Hypothalamus (tissue), 51 donors: Measurements from ENCODE around the gene C12orf54.
"Not testable (repeated sequence)": the region's sequence is repeated elsewhere in the genome, so short reads cannot be mapped to it uniquely, and the experiment has no call there.

ENCODE experiments used
- DNase-seq, 51 donors: peaks; one replicate each; lab custom pipeline; 2025; lab: John Stamatoyannopoulos, UW

The C12orf54 gene

DNA sequence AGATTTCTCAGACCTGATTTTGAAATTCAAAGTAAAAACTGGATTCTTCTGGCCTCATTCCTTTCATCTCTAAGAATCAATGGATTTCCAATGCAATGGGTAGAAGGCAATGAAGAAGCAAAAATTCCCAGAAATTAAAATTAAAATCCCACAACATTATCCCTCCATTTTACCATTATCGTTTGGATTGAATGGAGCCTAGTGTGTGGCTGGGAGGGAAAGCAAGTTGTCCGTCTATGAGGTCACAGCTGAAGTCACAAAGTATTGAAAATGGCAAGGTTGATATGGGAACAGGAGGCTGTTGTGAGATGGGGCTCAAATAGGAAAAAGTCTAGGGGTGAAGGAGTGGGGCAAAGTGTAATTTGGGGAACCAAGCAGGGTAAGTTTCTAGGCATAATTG is at the start of gene C12orf54:
Gene C12orf54, plus strand, starts transcription at position 301 of the 400 bp plus-strand sequence. CDS start 799 bp downstream, outside the sequence.
- DNase-seq, result no peak

DNA sequence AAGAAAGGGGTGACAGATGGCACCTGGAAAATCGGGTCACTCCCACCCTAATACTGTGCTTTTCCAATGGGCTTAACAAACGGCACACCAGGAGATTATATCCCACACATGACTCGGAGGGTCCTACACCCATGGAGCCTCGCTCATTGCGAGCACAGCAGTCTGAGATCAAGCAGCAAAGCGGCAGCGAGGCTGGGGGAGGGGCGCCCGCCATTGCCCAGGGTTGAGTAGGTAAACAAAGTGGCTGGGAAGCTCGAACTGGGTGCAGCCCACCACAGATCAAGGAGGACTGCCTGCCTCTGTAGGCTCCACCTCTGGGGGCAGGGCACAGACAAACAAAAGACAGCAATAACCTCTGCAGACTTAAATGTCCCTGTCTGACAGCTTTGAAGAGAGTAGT is 48.3 kb upstream of the C12orf54 start:
- DNase-seq, result not testable (repeated sequence)

- DNase-seq, result no peak
Measured at GRCh38 chr12:48441069-48441468, 41.2 kb upstream of the C12orf54 start.

DNA sequence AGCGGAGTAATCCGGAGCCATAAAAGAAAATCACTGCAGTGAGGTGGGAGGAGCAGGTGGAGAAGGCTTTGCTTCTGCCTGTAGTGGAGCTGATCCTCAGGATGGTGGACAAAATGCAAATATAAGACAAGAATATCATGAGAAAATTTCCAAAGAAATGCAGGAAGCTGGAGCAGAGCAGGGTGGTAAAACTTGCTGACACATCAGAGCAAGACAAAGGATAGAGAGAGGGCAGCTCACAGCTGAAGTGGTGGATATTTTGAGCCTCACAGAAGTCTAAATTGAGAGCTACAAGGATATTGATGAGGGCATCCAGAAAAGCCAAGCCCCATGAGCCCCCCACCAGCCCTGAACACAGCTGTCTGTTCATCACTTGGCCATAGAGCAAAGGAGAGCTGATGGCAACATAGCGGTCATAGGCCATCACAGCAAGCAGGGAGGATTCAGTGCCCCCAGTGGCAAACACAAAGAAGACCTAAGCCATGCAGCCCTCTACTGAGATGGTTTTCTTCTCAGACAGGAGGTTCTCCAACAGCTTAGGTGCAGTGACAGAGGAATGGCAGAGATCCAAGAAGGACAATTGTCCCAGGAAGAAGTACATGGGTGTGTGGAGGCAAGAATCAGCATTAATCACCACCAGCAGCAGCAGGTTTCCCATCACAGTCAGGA is 40.0 kb upstream of the C12orf54 start:
- DNase-seq, result no peak

DNA sequence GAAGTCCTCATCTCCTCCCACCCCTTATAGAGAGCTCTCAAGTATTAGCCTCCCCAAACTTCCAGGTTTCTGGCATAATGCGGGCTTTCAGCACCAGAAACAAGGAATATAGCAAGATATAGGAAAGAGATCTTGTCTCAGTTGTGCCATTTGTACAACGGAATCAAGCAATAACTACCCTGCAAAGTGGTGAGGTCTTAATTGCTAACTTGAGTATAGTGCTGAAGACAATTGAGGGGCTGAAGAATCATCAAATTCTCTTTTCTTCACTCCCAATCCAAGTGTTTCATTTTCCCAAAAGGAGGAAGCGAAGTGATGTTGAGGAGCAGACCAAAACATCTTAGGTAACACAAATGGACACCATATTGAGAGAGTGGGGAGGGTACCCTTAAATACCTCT is 36.8 kb upstream of the C12orf54 start:
- DNase-seq, result no peak

- no peak for DNase-seq
Measured at GRCh38 chr12:48446161-48446776, 36.0 kb upstream of the C12orf54 start.

DNA sequence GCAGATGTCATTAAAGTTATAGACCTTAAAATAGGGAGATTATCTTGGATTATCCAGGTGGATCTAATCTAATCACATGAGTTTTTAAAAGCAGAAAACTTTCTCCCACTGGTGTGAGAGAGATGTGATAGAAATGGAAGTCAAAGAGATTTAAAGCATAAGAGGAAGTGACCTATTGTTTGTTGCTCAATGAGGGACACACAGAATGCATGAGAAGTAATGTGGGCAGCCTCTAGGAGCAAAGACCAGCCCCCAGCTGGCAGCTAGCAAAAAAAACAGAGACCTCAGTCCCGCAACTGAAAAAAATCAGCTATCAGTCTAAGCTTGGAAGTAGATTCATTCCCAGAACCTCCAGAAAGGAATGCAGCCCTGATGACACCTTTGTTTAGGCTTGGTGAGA is 34.5 kb upstream of the C12orf54 start:
- DNase-seq, result no peak

DNA sequence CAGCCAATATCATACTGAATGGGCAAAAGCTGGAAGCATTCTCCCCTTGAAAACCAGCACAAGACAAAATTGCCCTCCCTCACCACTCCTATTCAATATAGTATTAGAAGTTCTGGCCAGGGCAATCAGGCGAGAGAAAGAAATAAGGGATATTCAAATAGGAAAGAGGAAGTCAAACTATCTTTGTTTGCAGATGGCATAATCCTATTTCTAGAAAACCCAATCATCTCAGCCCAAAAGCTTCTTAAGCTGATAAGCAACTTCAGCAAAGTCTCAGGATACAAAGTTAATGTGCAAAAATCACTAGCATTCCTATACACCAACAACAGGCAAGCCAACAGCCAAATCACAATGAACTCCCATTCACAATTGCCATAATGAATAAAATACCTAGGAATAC is 30.9 kb upstream of the C12orf54 start:
- DNase-seq, result no peak

GRCh38 chr12:48452961-48453360 is 29.3 kb upstream of the C12orf54 start:
- not testable (repeated sequence) for DNase-seq

- no peak for DNase-seq
Measured at GRCh38 chr12:48454667-48455066, 27.6 kb upstream of the C12orf54 start.

- DNase-seq, result no peak
Measured at GRCh38 chr12:48455116-48455515, 27.2 kb upstream of the C12orf54 start.

DNA sequence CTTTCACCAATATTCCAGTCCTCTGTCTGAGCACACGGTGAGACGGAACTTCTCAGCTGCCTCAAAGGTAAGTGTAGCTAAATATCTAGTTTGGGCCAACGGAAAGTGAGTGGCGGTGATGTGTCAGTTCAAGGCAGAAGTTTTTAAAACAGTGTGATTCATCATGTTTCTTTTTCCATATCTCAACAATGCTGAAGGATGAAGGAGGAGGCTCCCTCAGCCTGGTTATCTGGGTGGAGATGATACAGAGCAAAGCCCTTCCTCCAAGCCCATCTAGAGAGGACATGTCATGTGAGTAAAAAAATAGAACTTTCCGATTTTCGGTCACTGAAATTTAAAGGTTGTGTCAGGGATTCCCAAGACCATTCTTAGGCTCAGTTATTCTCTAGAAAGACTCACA is 23.0 kb upstream of the C12orf54 start:
- no peak for DNase-seq

GRCh38 chr12:48469027-48469426 is 13.3 kb upstream of the C12orf54 start:
- not testable (repeated sequence) for DNase-seq

DNA sequence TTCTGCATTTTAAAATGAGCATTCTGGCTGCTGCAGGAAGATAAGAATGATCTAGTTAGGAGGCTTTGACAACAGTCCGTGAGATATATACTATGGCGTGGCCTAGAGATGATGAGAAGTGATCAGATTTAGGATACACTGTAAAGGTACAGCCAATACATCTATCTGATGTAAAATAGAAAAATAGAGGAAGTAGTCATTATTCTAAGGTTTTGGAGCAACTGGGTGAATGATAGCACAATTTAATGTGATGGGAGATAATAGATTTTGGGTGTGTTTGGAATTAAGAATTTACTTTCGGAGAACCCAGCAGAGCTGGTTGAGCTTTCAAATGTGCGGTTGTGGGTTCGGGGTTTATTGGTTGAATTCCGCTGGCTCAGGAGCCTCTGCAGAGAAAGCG is 10.0 kb upstream of the C12orf54 start, which contains the start of gene ANP32D:
Gene ANP32D, plus strand, starts transcription at position 301 of the 400 bp plus-strand sequence. CDS start 106 bp downstream, outside the sequence.
- no peak for DNase-seq

DNA sequence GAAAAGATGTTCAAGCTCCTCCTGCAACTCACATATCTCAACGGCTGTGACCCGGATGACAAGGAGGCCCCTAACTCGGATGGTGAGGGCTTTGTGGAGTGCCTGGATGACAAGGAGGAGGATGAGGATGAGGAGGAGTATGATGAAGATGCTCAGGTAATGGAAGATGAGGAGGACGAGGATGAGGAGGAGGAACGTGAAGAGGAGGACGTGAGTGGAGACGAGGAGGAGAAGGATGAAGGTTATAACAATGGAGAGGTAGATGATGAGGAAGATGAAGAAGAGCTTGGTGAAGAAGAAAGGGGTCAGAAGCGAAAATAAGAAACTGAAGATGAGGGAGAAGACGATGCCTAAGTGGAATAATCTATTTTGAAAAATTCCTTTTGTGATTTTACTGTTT is 9.2 kb upstream of the C12orf54 start:
- DNase-seq, result no peak

GRCh38 chr12:48474497-48474896 is 7.8 kb upstream of the C12orf54 start:
- not testable (repeated sequence) for DNase-seq

DNA sequence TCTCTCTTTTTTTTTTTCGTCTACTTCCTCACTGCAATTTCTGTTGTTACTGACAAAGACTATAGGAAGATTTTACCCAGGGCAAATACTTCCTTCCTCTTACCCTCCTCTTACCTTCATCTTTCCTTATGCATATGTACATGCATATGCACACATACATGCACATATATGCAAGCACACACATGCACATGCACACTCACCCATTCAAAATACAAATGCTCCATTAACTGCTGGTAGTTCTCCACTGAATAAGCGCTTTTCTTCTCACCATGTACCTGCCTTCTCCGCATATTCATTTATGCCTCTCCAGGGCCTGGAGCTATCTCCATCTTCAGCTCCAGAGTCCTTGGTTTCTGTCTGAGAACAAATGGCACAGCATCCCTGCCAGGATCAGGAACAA is 632 bp downstream of the C12orf54 start:
- no peak for DNase-seq

DNA sequence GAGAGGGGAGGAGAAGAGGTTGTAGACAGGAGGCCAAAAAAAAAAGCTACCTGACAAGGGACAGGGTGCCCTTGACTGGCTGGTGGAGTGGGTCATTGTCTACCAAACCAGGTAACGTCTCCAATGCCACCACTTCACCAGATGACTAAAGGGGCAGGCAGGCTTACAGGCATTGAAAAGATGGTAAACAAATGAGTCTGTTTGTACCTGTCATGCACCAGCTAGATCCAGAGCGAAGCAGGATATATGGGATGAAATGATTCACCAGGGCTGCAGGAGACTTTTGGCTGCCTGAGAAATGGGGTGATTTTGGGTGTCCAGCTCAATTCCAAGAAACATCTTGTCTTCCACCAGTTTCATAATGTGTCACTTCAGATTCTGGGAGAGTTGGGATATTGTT is 4.0 kb downstream of the C12orf54 start:
- no peak for DNase-seq

- no peak for DNase-seq
Measured at GRCh38 chr12:48486679-48487078, 4.4 kb downstream of the C12orf54 start.

- DNase-seq, result no peak
Measured at GRCh38 chr12:48489012-48489411, 6.7 kb downstream of the C12orf54 start.

DNA sequence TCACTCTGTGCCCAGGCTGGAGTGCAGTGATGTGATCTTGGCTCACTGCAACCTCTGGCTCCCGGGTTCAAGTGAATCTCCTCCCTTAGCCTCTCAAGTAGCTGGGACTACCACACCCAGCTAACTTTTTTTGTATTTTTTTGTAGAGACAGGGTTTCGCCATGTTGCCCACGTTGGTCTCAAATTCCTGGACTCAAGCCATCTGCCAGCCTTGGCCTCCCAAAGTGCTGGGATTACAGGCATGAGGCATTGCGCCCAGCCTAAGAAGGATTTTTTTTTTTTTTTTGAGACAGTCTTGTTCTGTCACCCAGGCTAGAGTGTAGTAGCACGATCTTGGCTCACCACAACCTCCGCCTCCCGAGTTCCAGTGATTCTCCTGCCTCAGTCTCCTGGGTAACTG is 7.2 kb downstream of the C12orf54 start:
- DNase-seq, result not testable (repeated sequence)

DNA sequence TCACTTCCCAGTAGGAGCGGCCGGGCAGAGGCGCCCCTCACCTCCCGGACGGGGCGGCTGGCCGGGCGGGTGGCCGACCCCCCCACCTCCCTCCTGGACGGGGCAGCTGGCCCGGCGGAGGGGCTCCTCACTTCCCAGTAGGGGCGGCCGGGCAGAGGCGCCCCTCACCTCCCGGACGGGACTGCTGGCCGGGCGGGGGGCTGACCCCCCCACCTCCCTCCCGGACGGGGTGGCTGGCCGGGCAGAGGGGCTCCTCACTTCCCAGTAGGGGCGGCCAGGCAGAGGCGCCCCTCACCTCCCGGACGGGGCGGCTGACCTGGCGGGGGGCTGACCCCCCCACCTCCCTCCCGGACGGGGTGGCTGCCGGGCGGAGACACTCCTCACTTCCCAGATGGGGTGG is 18.0 kb downstream of the C12orf54 start:
- not testable (repeated sequence) for DNase-seq
